ENCODE measurements around the gene TRAK2.

DNA sequence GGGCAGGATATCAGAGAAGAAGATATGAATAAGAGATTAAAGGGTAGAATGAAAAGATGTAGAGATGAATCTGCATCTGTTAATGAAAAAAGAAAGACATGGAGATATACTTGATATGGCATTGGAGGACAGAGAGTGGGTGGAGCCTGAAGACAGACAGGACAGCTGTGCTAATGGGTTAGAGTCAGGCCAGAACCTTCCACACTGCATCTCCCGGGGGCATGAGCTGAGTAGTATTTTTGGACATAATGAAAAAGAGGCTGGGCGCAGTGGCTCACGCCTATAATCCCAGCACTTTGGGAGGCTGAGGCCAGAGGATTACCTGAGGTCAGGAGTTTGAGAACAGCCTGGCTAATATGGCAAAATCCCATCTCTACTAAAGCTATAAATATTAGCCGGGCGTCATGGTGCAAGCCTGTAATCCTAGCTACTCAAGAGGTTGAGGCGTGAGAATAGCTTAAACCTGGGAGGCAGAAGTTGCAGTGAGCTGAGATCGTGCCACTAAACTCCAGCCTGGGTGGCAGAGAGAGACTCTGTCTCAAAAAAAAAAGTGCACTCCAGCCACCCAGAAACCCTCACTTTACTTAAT is 105.5 kb downstream of the TRAK2 start:
- no peak for TF ChIP-seq EGR1 (IDR thresholded peaks at IDR 0.05; ENCODE audit: borderline replicate concordance, low read depth, low read length)
- no peak for TF ChIP-seq POLR2A (IDR thresholded peaks at IDR 0.05; ENCODE audit: control extremely low read depth in 1 of 2, low read depth in 2 of 2, low read length in 2 of 2)
- TF ChIP-seq ZNF274 (IDR thresholded peaks at IDR 0.05; ENCODE audit: borderline replicate concordance, extremely low read depth, low read length) = no peak
- TF ChIP-seq RFX5 (IDR thresholded peaks at IDR 0.05; ENCODE audit: borderline replicate concordance, low read depth, low read length) = no peak
- no peak for TF ChIP-seq SIRT6 (IDR thresholded peaks at IDR 0.05; ENCODE audit: low read length)
- no peak for TF ChIP-seq POLR2AphosphoS5 (IDR thresholded peaks at IDR 0.05; ENCODE audit: low read depth, low read length)
- no peak for TF ChIP-seq PHF8 (conservative IDR thresholded peaks at IDR 0.05; ENCODE audit: low read depth, low read length)
- TF ChIP-seq TEAD4 (IDR thresholded peaks at IDR 0.05; ENCODE audit: low read depth, low read length) = no peak
- TF ChIP-seq EP300 (IDR thresholded peaks at IDR 0.05; ENCODE audit: borderline replicate concordance in 1 of 2, low read depth in 2 of 2, low read length in 2 of 2) = no peak
- TF ChIP-seq HDAC6 (IDR thresholded peaks at IDR 0.05; ENCODE audit: low read depth, low read length) = no peak
- TF ChIP-seq, protein P1, sequence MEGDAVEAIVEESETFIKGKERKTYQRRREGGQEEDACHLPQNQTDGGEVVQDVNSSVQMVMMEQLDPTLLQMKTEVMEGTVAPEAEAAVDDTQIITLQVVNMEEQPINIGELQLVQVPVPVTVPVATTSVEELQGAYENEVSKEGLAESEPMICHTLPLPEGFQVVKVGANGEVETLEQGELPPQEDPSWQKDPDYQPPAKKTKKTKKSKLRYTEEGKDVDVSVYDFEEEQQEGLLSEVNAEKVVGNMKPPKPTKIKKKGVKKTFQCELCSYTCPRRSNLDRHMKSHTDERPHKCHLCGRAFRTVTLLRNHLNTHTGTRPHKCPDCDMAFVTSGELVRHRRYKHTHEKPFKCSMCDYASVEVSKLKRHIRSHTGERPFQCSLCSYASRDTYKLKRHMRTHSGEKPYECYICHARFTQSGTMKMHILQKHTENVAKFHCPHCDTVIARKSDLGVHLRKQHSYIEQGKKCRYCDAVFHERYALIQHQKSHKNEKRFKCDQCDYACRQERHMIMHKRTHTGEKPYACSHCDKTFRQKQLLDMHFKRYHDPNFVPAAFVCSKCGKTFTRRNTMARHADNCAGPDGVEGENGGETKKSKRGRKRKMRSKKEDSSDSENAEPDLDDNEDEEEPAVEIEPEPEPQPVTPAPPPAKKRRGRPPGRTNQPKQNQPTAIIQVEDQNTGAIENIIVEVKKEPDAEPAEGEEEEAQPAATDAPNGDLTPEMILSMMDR (IDR thresholded peaks at IDR 0.05; ENCODE audit: control extremely low read depth in 1 of 3, insufficient read depth in 1 of 3, low read depth in 1 of 3, low read length in 3 of 3) = no peak

All from H1 (cell line).